Body of pancreas (tissue), 4 donors: Measurements from ENCODE around the gene DHRS11. TPM values are rescaled to one million over a fixed set of nuclear protein-coding genes. Genes with fewer than 3 reads are reported as not detected.

Source experiments
- ATAC-seq: fragments of 150-250 bp; one replicate; pipeline ENCODE4 v1.9.1; 2016
- DNase-seq, 4 donors: peaks; one replicate each; pipeline ENCODE4 v3.0.0-alpha.2; 2019
- H3K27ac ChIP-seq, 4 donors: fragments of 200-600 bp; sonication (generic); 1 replicate in 3 of 4; 2 replicates in 1 of 4; pipeline versions ENCODE4 v1.5.1 to v1.6.1; 2016 to 2019; ENCODE audit warnings: mild to moderate bottlenecking in 1 of 4, mixed read lengths in 1 of 4, moderate library complexity in 1 of 4
- H3K27me3 ChIP-seq, 2 donors: fragments of 200-600 bp; sonication (generic); one replicate each; pipeline ENCODE4 v1.6.0; 2016; ENCODE audit warnings: mild to moderate bottlenecking in 1 of 2
- H3K36me3 ChIP-seq, 2 donors: fragments of 200-600 bp; sonication (generic); replicated peaks in 1 of 2; 2 replicates each; pipeline ENCODE4 v1.5.1; 2016; ENCODE audit warnings: low read depth in 2 of 2; ENCODE audit not compliant: insufficient read depth in 1 of 2
- H3K4me1 ChIP-seq: fragments of 200-600 bp; sonication (generic); one replicate; pipeline ENCODE4 v1.6.0; 2016
- H3K4me3 ChIP-seq, 2 donors: fragments of 200-600 bp; sonication (generic); 1 replicate in 1 of 2; 2 replicates in 1 of 2; pipeline ENCODE4 v1.5.1; 2016 to 2019
- H3K9me3 ChIP-seq, 3 donors: fragments of 200-600 bp; sonication (generic); 1 replicate in 2 of 3; 2 replicates in 1 of 3; pipeline ENCODE4 v1.5.1; 2016
- POLR2A ChIP-seq, 3 donors: fragments of 450-650 bp; IDR thresholded peaks; one replicate each; pipeline ENCODE4 v1.6.1; 2016; ENCODE audit warnings: antibody characterized with exemption in 3 of 3, mild to moderate bottlenecking in 2 of 3
- WGBS, 2 donors: methylation state at CpG; one replicate each; pipeline ENCODE4 v1.1.5; 2017; 5-methylcytosine and 5-hydroxymethylcytosine counted together
- intact Hi-C: fragments of 100-400 bp; cut with DNase I; formaldehyde crosslinking; loops from one replicate; pipeline ENCODE4 v1.15.1; 2023
- total RNA-seq, 2 donors: library from RNA; depleted of rRNA; stranded (reverse); fragments of >200 nt; gene quantifications; one replicate each; pipeline ENCODE4 v1.1.0, GENCODE V29; 2016
- TF ChIP-seq, protein P1 (sequence below), 7 experiments: fragments of 450-650 bp in 4 of 7; fragments of 200-600 bp in 3 of 7; sonication (generic) in 3 of 7; IDR thresholded peaks; one replicate each; pipeline ENCODE4 v1.5.1; 2016 to 2019; ENCODE audit warnings: antibody characterized with exemption in 7 of 7

The DHRS11 gene
- total RNA-seq, 2 donors from 2014 or later, result 7.0 to 16.5 TPM

DNA sequence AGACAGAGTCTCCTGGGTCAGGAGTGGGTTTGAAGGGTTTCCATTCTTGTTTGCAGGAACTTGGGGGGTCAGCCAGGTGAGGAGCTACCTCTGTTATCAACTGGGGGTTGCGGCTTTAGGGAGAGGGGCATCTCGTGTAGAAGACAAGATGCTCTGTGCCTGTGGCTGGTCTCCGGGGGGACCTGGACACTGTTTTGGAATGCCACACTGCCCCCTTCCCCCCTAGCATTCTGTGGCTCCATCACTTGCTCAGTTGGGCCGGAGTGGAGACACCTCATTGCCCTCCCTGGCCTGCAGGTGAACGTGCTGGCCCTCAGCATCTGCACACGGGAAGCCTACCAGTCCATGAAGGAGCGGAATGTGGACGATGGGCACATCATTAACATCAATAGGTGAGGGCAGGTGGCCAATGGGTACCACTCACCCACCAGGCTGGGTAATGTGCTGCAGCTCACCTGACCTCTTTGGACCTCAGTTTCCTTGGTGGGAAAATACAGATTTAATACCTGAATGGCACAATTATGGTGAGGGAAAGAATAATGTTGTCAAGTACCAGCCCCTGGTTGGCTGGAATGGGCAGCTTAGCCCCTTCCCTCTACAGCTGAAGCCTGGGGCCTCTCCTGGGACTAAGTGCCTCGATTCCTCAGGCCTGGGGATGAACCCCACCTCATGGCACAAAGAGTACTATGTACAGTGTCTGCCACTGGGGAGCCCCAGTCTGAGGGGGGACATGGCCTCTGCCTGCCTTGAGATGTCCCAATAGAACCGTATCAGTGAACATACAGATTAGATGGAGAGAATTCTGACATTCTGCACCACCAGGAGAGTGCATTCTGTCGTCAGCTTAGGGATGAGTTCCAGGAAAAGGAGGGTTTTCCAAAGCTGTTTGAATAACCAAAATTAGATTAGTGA lies 6.4 kb downstream of the DHRS11 start:
- no peak for ATAC-seq
- peaks cover 26% of the 10 kb centered on the region for H3K4me1 ChIP-seq
- H3K27ac ChIP-seq, result no peak overlapping the region
- TF ChIP-seq, protein P1, sequence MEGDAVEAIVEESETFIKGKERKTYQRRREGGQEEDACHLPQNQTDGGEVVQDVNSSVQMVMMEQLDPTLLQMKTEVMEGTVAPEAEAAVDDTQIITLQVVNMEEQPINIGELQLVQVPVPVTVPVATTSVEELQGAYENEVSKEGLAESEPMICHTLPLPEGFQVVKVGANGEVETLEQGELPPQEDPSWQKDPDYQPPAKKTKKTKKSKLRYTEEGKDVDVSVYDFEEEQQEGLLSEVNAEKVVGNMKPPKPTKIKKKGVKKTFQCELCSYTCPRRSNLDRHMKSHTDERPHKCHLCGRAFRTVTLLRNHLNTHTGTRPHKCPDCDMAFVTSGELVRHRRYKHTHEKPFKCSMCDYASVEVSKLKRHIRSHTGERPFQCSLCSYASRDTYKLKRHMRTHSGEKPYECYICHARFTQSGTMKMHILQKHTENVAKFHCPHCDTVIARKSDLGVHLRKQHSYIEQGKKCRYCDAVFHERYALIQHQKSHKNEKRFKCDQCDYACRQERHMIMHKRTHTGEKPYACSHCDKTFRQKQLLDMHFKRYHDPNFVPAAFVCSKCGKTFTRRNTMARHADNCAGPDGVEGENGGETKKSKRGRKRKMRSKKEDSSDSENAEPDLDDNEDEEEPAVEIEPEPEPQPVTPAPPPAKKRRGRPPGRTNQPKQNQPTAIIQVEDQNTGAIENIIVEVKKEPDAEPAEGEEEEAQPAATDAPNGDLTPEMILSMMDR (IDR thresholded peaks at IDR 0.05), result no peak
- no peak for TF ChIP-seq POLR2A (IDR thresholded peaks at IDR 0.05)
- no peak overlapping the region for H3K4me3 ChIP-seq
- no peak for DNase-seq
- H3K36me3 ChIP-seq, result no peaks in the 10 kb centered on the region
- H3K27me3 ChIP-seq, result no peaks in the 10 kb centered on the region
- intact Hi-C loops, result loop anchor here (10.0 kb wide), 1 partner anchor 53 kb away; the partner anchor contains the start of gene GGNBP2
- no peaks in the 10 kb centered on the region for H3K9me3 ChIP-seq
- 84 to 85% methylated on average over 8 to 11 of the region's 11 CpGs for WGBS, 2 donors

DNA sequence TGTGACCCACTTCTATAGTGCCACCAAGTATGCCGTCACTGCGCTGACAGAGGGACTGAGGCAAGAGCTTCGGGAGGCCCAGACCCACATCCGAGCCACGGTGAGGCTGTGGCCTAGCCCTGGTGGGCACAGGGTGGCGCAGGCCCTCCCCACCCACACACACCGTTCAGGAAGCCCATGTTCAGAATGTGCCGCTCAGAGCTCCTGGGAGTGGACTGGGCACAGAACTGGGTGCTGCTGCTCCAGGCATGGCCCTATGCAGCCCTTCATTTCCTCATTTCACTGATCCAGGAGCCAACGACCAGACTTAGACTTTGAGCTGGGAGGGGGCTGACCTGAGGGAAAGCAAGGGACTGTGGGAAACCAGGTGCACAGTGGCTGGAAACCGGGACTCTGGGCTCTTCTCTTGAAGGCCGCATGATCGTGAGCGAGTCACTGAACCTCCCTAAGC lies 7.3 kb downstream of the DHRS11 start:
- Histone ChIP-seq H3K27ac (no peak overlapping the region), H3K9me3 (no peaks in the 10 kb centered on the region), H3K36me3 (no peaks in the 10 kb centered on the region), H3K4me3 (no peak overlapping the region), H3K27me3 (no peaks in the 10 kb centered on the region), H3K4me1 (peaks cover 21% of the 10 kb centered on the region)
- intact Hi-C loops, result loop anchor here (10.0 kb wide), 1 partner anchor 54 kb away; the partner anchor contains the start of gene GGNBP2
- ATAC-seq (no peak), DNase-seq (no peak)
- WGBS, 2 donors, result 80 to 90% methylated on average over 2 to 10 of the region's 13 CpGs
- TF ChIP-seq, protein P1 (IDR thresholded peaks at IDR 0.05), result no peak
- TF ChIP-seq POLR2A (IDR thresholded peaks at IDR 0.05), result no peak

DNA sequence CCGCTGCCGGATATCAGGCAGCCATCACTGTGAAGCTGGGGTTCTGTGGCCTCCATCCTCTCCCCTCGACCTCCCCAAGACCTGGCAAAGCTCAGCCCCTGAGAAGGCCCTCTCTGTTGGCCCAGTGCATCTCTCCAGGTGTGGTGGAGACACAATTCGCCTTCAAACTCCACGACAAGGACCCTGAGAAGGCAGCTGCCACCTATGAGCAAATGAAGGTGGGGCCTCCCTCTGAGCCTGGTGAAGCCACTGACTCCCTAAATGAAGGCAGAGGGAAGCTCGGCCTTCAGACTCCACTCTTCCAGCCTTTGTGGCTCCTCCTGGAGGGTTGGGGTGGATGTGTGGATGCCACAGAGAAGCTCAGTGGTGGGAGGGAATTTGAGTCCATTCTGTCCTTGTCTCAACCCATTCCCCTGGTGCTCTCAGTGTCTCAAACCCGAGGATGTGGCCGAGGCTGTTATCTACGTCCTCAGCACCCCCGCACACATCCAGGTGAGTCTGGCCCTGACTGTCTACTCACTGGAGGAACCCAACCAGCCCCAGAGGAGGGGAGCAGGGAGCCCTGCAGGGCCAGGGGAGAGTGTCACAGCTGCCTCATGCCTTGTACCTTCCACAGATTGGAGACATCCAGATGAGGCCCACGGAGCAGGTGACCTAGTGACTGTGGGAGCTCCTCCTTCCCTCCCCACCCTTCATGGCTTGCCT lies 8.0 kb downstream of the DHRS11 start:
- H3K4me3 ChIP-seq, result no peak overlapping the region
- 83 to 85% methylated on average over 11 of the region's 11 CpGs for WGBS, 2 donors
- H3K27ac ChIP-seq, result no peak overlapping the region
- H3K27me3 ChIP-seq, result no peaks in the 10 kb centered on the region
- H3K9me3 ChIP-seq, result no peaks in the 10 kb centered on the region
- DNase-seq (no peak), ATAC-seq (no peak)
- intact Hi-C loops, result loop anchor here (10.0 kb wide), 1 partner anchor 55 kb away; the partner anchor contains the start of gene GGNBP2
- H3K4me1 ChIP-seq, result peaks cover 28% of the 10 kb centered on the region
- TF ChIP-seq, protein P1 (IDR thresholded peaks at IDR 0.05), result no peak
- no peak for TF ChIP-seq POLR2A (IDR thresholded peaks at IDR 0.05)
- H3K36me3 ChIP-seq, result no peaks in the 10 kb centered on the region

DNA sequence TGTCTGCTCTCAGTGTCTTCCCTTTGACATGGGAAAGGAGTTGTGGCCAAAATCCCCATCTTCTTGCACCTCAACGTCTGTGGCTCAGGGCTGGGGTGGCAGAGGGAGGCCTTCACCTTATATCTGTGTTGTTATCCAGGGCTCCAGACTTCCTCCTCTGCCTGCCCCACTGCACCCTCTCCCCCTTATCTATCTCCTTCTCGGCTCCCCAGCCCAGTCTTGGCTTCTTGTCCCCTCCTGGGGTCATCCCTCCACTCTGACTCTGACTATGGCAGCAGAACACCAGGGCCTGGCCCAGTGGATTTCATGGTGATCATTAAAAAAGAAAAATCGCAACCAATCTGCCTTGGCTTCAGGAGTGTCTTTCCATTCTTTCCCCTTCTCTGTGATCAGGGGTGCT lies 8.8 kb downstream of the DHRS11 start:
- Histone ChIP-seq H3K4me3 (no peak overlapping the region), H3K9me3 (no peaks in the 10 kb centered on the region), H3K4me1 (peaks cover 29% of the 10 kb centered on the region), H3K36me3 (no peaks in the 10 kb centered on the region), H3K27me3 (no peaks in the 10 kb centered on the region), H3K27ac (peak overlapping the region; percentile 74 to 89 (median 80))
- DNase-seq (no peak), ATAC-seq (no peak)
- WGBS, 2 donors, result 67% methylated on average over 3 of the region's 3 CpGs
- intact Hi-C loops, result no loop called here
- no peak for TF ChIP-seq POLR2A (IDR thresholded peaks at IDR 0.05)
- TF ChIP-seq, protein P1 (IDR thresholded peaks at IDR 0.05), result no peak
